ENCODE data around the gene ADCY9. TPM values are rescaled to one million over a fixed set of nuclear protein-coding genes. Genes with fewer than 3 reads are reported as not detected.
A peak's percentile ranks its signal among the peaks of the same experiment; 100 is the strongest.

Gene ADCY9
- total and polyA plus RNA-seq, 2 experiments from 2014 or later = 7.1 to 28.4 TPM

GRCh38 chr16:4060009-4060408 is 56.2 kb downstream of the ADCY9 start:
- Histone ChIP-seq H3K36me3 (no peaks in the 10 kb centered on the region), H3K4me1 (ENCODE audit: low read depth) (peaks cover under 1% of the 10 kb centered on the region), H3K9me3 (ENCODE audit: low read depth) (no peaks in the 10 kb centered on the region), H3K27ac (no peak overlapping the region), H3K27me3 (no peaks in the 10 kb centered on the region), H3K4me3 (no peak overlapping the region)
- no peak for TF ChIP-seq CTCF (IDR thresholded peaks at IDR 0.05; ENCODE audit: low read depth, low read length)
- DNase-seq (ENCODE audit: low read depth in 1 of 2, low spot score in 1 of 2) = peak in 1 of 2 donors; percentile 58

GRCh38 chr16:4058386-4058785 is 57.9 kb downstream of the ADCY9 start:
- no peak overlapping the region for H3K4me3 ChIP-seq
- no peaks in the 10 kb centered on the region for H3K36me3 ChIP-seq
- H3K27me3 ChIP-seq = no peaks in the 10 kb centered on the region
- no peaks in the 10 kb centered on the region for H3K9me3 ChIP-seq (ENCODE audit: low read depth)
- H3K4me1 ChIP-seq (ENCODE audit: low read depth) = peaks cover 9% of the 10 kb centered on the region
- H3K27ac ChIP-seq = no peak overlapping the region
- no peak for DNase-seq (ENCODE audit: low read depth in 1 of 2, low spot score in 1 of 2)
- TF ChIP-seq CTCF (IDR thresholded peaks at IDR 0.05; ENCODE audit: low read depth, low read length) = no peak

- H3K4me1 ChIP-seq (ENCODE audit: low read depth) = peaks cover 19% of the 10 kb centered on the region
- H3K27me3 ChIP-seq = no peaks in the 10 kb centered on the region
- no peak for TF ChIP-seq CTCF (IDR thresholded peaks at IDR 0.05; ENCODE audit: low read depth, low read length)
- no peaks in the 10 kb centered on the region for H3K36me3 ChIP-seq
- H3K27ac ChIP-seq = no peak overlapping the region
- peak in 1 of 2 donors; percentile 56 for DNase-seq (ENCODE audit: low read depth in 1 of 2, low spot score in 1 of 2)
- no peaks in the 10 kb centered on the region for H3K9me3 ChIP-seq (ENCODE audit: low read depth)
- H3K4me3 ChIP-seq = no peak overlapping the region
Measured at GRCh38 chr16:4057439-4057877, 58.8 kb downstream of the ADCY9 start.

- TF ChIP-seq CTCF (IDR thresholded peaks at IDR 0.05; ENCODE audit: low read depth, low read length) = no peak
- Histone ChIP-seq H3K4me1 (ENCODE audit: low read depth) (peaks cover 26% of the 10 kb centered on the region), H3K27me3 (no peaks in the 10 kb centered on the region), H3K9me3 (ENCODE audit: low read depth) (no peaks in the 10 kb centered on the region), H3K4me3 (no peak overlapping the region), H3K36me3 (no peaks in the 10 kb centered on the region), H3K27ac (no peak overlapping the region)
- DNase-seq (ENCODE audit: low read depth in 1 of 2, low spot score in 1 of 2) = no peak
Measured at GRCh38 chr16:4056161-4057105, 59.8 kb downstream of the ADCY9 start.

GRCh38 chr16:4055748-4056147 is 60.5 kb downstream of the ADCY9 start:
- Histone ChIP-seq H3K4me1 (ENCODE audit: low read depth) (peaks cover 26% of the 10 kb centered on the region), H3K27me3 (no peaks in the 10 kb centered on the region), H3K36me3 (no peaks in the 10 kb centered on the region), H3K4me3 (no peak overlapping the region), H3K27ac (no peak overlapping the region), H3K9me3 (ENCODE audit: low read depth) (no peaks in the 10 kb centered on the region)
- no peak for TF ChIP-seq CTCF (IDR thresholded peaks at IDR 0.05; ENCODE audit: low read depth, low read length)
- no peak for DNase-seq (ENCODE audit: low read depth in 1 of 2, low spot score in 1 of 2)
